A673 (cell line): Measurements from ENCODE around the gene GTF2E1. TPM values are rescaled to one million over a fixed set of nuclear protein-coding genes. Genes with fewer than 3 reads are reported as not detected.

Experiments
- BruUV-seq: library from RNA; stranded (reverse); fragments of 400-500 nt; replicated peaks from 2 replicates; lab custom pipeline; 2021; lab: Mats Ljungman, UMichigan
- CTCF ChIA-PET: fragments of 300-600 bp; sonication (Branson Sonifier 250); formaldehyde crosslinking; loops from one replicate; lab custom pipeline; 2022; ENCODE audit warnings: antibody characterized with exemption; lab: Charles Lee
- POLR2A ChIA-PET: fragments of 300-600 bp; sonication (Branson Sonifier 250); formaldehyde crosslinking; loops from one replicate; lab custom pipeline; 2022; ENCODE audit warnings: antibody characterized with exemption; ENCODE audit not compliant: low non-redundant PET; lab: Charles Lee
- DNase-seq: peaks from one replicate; pipeline ENCODE4 v3.0.0-alpha.2; 2015; ENCODE audit warnings: low spot score
- H3K27ac ChIP-seq: fragments of 200-600 bp; sonication (generic); 2 replicates; pipeline ENCODE4 v1.5.1; 2016; ENCODE audit warnings: mixed run types, low read depth, mild to moderate bottlenecking, mixed read lengths, antibody characterized with exemption, low read length; ENCODE audit not compliant: poor library complexity, severe bottlenecking
- H3K27me3 ChIP-seq: fragments of 200-600 bp; sonication (generic); replicated peaks from 2 replicates; pipeline ENCODE4 v1.6.1; 2017; ENCODE audit warnings: mixed run types, low read depth, mild to moderate bottlenecking, mixed read lengths, antibody characterized with exemption, low read length; ENCODE audit not compliant: insufficient read depth, poor library complexity
- H3K36me3 ChIP-seq: fragments of 200-600 bp; sonication (generic); 2 replicates; pipeline ENCODE4 v1.6.1; 2016; ENCODE audit warnings: mixed run types, mild to moderate bottlenecking, mixed read lengths, antibody characterized with exemption, low read length; ENCODE audit not compliant: insufficient read depth, poor library complexity, severe bottlenecking
- H3K4me1 ChIP-seq: fragments of 200-600 bp; sonication (generic); 2 replicates; pipeline ENCODE4 v1.6.1; 2017; ENCODE audit warnings: mixed run types, mild to moderate bottlenecking, mixed read lengths, antibody characterized with exemption, low read length; ENCODE audit not compliant: insufficient read depth, poor library complexity, severe bottlenecking
- H3K4me3 ChIP-seq: fragments of 200-600 bp; sonication (generic); 2 replicates; pipeline ENCODE4 v1.5.1; 2016; ENCODE audit warnings: low read depth, mixed run types, mild to moderate bottlenecking, mixed read lengths, low read length; ENCODE audit not compliant: poor library complexity, severe bottlenecking
- H3K9me3 ChIP-seq: fragments of 200-600 bp; sonication (generic); 2 replicates; pipeline ENCODE4 v1.6.1; 2016; ENCODE audit warnings: mixed run types, low read depth, mild to moderate bottlenecking, mixed read lengths, antibody characterized with exemption, low read length; ENCODE audit not compliant: poor library complexity, severe bottlenecking
- CTCF ChIP-seq: fragments of 300-800, 200-600 bp; sonication (generic); conservative IDR thresholded peaks from 2 replicates; pipeline ENCODE4 v1.5.1; 2017; ENCODE audit warnings: low read depth, mild to moderate bottlenecking, antibody characterized with exemption, low read length, moderate library complexity, mixed read lengths
- EZH2 ChIP-seq: fragments of 200-600 bp; sonication (generic); IDR thresholded peaks from 2 replicates; pipeline ENCODE4 v1.6.1; 2017; ENCODE audit warnings: borderline replicate concordance, low read depth, mild to moderate bottlenecking, mixed read lengths, antibody characterized with exemption, low read length; ENCODE audit not compliant: poor library complexity, severe bottlenecking
- intact Hi-C: fragments of 100-400 bp; cut with micrococcal nuclease; formaldehyde crosslinking; loops from one replicate; pipeline ENCODE4 v1.10.0; 2022; ENCODE audit not compliant: unreplicated experiment
- total RNA-seq: library from RNA; stranded (reverse); gene quantifications from 2 replicates; pipeline ENCODE4 v1.2.3, GENCODE V29; 2021

Gene GTF2E1
- total RNA-seq, 1 experiment from 2014 or later, result 21.7 TPM

- no TSS peak for BruUV-seq
- peaks cover 6% of the 10 kb centered on the region for H3K9me3 ChIP-seq
- TF ChIP-seq EZH2 (no peak), CTCF (no peak)
- H3K27ac ChIP-seq, result no peak overlapping the region
- no peak overlapping the region for H3K4me3 ChIP-seq
- ChIA-PET CTCF (no interaction called here), POLR2A (no interaction called here)
- H3K36me3 ChIP-seq, result no peaks in the 10 kb centered on the region
- intact Hi-C loops, result no loop called here
- H3K4me1 ChIP-seq, result no peaks in the 10 kb centered on the region
- no peak for DNase-seq
- H3K27me3 ChIP-seq, result no peaks in the 10 kb centered on the region
Observed at GRCh38 chr3:120705884-120706582, 36.5 kb upstream of the GTF2E1 start.

GRCh38 chr3:120706950-120707349 lies 35.6 kb upstream of the GTF2E1 start:
- DNase-seq, result no peak
- intact Hi-C loops, result no loop called here
- Histone ChIP-seq H3K27me3 (no peaks in the 10 kb centered on the region), H3K27ac (no peak overlapping the region), H3K9me3 (peaks cover 6% of the 10 kb centered on the region), H3K36me3 (no peaks in the 10 kb centered on the region), H3K4me1 (no peaks in the 10 kb centered on the region), H3K4me3 (no peak overlapping the region)
- POLR2A ChIA-PET, result no interaction called here
- BruUV-seq, result no TSS peak
- TF ChIP-seq EZH2, result no peak
- TF ChIP-seq CTCF, result no peak
- CTCF ChIA-PET, result no interaction called here

- Histone ChIP-seq H3K4me1 (no peaks in the 10 kb centered on the region), H3K9me3 (peaks cover 1% of the 10 kb centered on the region), H3K27ac (no peak overlapping the region), H3K4me3 (no peak overlapping the region), H3K36me3 (no peaks in the 10 kb centered on the region), H3K27me3 (no peaks in the 10 kb centered on the region)
- DNase-seq, result no peak
- POLR2A ChIA-PET, result no interaction called here
- CTCF ChIA-PET, result no interaction called here
- no peak for TF ChIP-seq CTCF
- no peak for TF ChIP-seq EZH2
- intact Hi-C loops, result no loop called here
- no TSS peak for BruUV-seq
Observed at GRCh38 chr3:120708408-120708807, 34.1 kb upstream of the GTF2E1 start.
